ENCODE results near the gene ARHGAP11A.

The ARHGAP11A gene

DNA sequence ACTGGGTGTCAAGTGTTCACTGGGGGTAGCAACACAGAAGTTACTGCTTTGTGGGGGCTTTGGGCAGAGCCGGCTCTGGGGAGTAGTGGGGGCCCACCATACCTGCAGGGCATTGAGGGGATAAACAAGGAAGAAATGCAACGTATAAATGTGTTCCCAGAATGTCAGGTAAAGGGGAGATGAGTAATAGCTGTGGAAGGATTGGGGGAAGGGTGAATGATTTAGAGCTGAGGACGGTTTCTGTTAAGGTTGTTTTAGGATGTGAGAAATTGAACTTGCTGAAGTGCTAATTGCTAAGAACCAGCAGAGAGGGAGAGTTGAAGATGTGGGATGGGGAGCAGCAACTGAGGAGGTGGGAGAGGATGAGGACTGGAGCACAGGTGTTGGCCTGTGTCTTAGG, 36.9 kb downstream of the ARHGAP11A start:
- no peaks in the 10 kb centered on the region for H3K27me3 ChIP-seq (replicated peaks; ENCODE audit: control insufficient read depth, insufficient read depth, low read length, poor library complexity, severe bottlenecking)
- DNase-seq = no peak
- no peaks in the 10 kb centered on the region for H3K4me1 ChIP-seq (ENCODE audit: control insufficient read depth, insufficient read depth, low read length, poor library complexity, severe bottlenecking)
- no peaks in the 10 kb centered on the region for H3K36me3 ChIP-seq (ENCODE audit: control insufficient read depth, insufficient read depth, low read length)
- no peaks in the 10 kb centered on the region for H3K9me3 ChIP-seq (ENCODE audit: control insufficient read depth, low read length)
- H3K4me3 ChIP-seq (ENCODE audit: insufficient read depth, low read depth, low read length, poor library complexity, severe bottlenecking) = no peak overlapping the region
- H3K27ac ChIP-seq (ENCODE audit: insufficient read depth, low read length, poor library complexity, severe bottlenecking) = no peak overlapping the region

DNA sequence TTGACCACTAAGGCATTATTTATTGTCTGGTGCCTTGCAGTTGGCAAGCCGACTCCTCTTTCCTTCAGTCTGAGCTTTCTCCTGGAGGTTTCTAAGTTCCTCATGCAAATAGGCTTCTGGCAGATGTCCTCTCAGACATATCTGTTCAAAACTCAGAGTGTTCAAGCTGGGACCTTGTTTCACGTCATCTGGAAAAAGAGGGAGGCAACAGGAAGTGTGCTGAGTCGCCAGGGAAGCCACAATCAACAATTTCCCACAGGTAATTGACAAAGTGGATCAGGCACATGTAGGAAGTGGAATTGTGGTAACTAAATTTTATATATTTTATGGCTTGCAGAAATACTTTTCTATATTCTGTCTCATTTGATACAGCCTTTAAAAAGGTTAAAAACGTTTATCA, 40.8 kb downstream of the ARHGAP11A start:
- Histone ChIP-seq H3K27me3 (replicated peaks; ENCODE audit: control insufficient read depth, insufficient read depth, low read length, poor library complexity, severe bottlenecking) (no peaks in the 10 kb centered on the region), H3K9me3 (ENCODE audit: control insufficient read depth, low read length) (no peaks in the 10 kb centered on the region), H3K4me1 (ENCODE audit: control insufficient read depth, insufficient read depth, low read length, poor library complexity, severe bottlenecking) (no peaks in the 10 kb centered on the region), H3K4me3 (ENCODE audit: insufficient read depth, low read depth, low read length, poor library complexity, severe bottlenecking) (no peak overlapping the region), H3K36me3 (ENCODE audit: control insufficient read depth, insufficient read depth, low read length) (no peaks in the 10 kb centered on the region), H3K27ac (ENCODE audit: insufficient read depth, low read length, poor library complexity, severe bottlenecking) (no peak overlapping the region)
- no peak for DNase-seq

DNA sequence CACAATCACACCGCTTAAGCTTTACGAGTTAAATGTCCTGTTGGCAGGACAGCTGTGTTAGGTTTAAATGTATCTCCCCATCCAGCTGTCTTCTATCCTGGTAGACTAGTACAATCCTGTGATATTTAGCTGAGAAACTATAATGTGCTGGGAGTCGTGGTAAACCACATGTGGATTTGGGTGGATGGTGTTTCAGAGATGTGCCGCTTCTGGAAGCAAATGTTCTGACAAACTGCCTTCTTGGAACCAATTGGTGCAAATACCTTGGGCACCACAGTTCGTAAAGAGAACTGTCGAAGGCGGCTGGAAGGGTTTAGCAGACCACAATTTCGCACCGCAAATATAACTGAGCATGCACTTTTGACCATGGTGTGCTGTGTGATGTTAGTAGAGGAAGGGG, 41.2 kb downstream of the ARHGAP11A start:
- no peaks in the 10 kb centered on the region for H3K27me3 ChIP-seq (replicated peaks; ENCODE audit: control insufficient read depth, insufficient read depth, low read length, poor library complexity, severe bottlenecking)
- H3K27ac ChIP-seq (ENCODE audit: insufficient read depth, low read length, poor library complexity, severe bottlenecking) = no peak overlapping the region
- no peak overlapping the region for H3K4me3 ChIP-seq (ENCODE audit: insufficient read depth, low read depth, low read length, poor library complexity, severe bottlenecking)
- no peaks in the 10 kb centered on the region for H3K36me3 ChIP-seq (ENCODE audit: control insufficient read depth, insufficient read depth, low read length)
- no peak for DNase-seq
- H3K9me3 ChIP-seq (ENCODE audit: control insufficient read depth, low read length) = no peaks in the 10 kb centered on the region
- H3K4me1 ChIP-seq (ENCODE audit: control insufficient read depth, insufficient read depth, low read length, poor library complexity, severe bottlenecking) = no peaks in the 10 kb centered on the region

DNA sequence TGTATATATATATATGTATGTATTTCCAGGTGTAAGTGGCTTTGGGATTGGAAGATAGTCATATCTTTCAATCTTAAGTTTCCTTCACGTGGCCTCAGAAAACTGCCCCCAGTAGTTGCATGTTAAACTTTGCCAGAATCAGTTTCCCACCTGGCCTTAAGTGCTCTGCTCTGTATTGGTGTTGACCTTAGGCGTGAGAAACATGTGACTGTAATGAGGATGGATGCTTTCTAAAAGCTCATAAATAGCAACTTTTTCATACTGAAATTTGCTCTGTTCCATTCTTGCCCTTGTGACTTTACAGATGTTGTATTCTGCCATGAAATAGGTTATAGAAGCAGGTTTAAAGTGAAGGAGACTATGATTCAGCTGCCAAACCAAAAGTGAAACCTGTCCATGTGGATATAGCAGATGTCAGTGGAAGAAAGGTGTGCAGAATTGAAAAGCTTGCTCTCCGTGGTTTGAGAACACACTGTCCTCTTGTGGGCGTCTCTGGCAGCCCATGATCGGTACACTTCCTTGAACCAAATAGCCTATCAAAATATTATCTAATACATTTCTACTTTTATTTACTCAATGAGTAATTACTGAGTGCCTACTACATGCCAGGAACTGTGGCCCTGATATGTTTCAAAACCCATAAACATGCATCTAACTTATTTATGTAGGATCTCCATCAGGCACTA, 42.0 kb downstream of the ARHGAP11A start:
- no peaks in the 10 kb centered on the region for H3K9me3 ChIP-seq (ENCODE audit: control insufficient read depth, low read length)
- no peaks in the 10 kb centered on the region for H3K27me3 ChIP-seq (replicated peaks; ENCODE audit: control insufficient read depth, insufficient read depth, low read length, poor library complexity, severe bottlenecking)
- H3K4me1 ChIP-seq (ENCODE audit: control insufficient read depth, insufficient read depth, low read length, poor library complexity, severe bottlenecking) = no peaks in the 10 kb centered on the region
- no peaks in the 10 kb centered on the region for H3K36me3 ChIP-seq (ENCODE audit: control insufficient read depth, insufficient read depth, low read length)
- H3K27ac ChIP-seq (ENCODE audit: insufficient read depth, low read length, poor library complexity, severe bottlenecking) = no peak overlapping the region
- no peak overlapping the region for H3K4me3 ChIP-seq (ENCODE audit: insufficient read depth, low read depth, low read length, poor library complexity, severe bottlenecking)
- no peak for DNase-seq

DNA sequence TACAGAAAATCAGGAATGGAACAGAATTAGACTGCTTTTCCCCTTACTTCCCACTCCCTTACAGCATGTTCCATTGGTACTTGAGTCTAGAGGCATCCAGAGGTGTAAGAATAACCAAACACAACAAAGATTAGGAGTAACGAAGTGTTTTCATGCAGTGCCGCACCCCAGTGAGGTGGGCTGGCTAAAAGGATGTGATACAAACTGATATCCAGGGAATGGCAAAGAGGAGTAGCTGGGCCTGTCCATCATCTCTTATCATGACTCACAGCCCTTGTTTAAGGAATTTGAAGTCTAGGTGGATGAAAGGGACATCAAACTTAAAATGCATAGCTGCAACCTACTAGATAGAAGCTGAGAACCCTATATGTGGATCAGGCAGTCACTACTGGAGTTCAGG, 42.6 kb downstream of the ARHGAP11A start:
- H3K4me1 ChIP-seq (ENCODE audit: control insufficient read depth, insufficient read depth, low read length, poor library complexity, severe bottlenecking) = no peaks in the 10 kb centered on the region
- DNase-seq = no peak

DNA sequence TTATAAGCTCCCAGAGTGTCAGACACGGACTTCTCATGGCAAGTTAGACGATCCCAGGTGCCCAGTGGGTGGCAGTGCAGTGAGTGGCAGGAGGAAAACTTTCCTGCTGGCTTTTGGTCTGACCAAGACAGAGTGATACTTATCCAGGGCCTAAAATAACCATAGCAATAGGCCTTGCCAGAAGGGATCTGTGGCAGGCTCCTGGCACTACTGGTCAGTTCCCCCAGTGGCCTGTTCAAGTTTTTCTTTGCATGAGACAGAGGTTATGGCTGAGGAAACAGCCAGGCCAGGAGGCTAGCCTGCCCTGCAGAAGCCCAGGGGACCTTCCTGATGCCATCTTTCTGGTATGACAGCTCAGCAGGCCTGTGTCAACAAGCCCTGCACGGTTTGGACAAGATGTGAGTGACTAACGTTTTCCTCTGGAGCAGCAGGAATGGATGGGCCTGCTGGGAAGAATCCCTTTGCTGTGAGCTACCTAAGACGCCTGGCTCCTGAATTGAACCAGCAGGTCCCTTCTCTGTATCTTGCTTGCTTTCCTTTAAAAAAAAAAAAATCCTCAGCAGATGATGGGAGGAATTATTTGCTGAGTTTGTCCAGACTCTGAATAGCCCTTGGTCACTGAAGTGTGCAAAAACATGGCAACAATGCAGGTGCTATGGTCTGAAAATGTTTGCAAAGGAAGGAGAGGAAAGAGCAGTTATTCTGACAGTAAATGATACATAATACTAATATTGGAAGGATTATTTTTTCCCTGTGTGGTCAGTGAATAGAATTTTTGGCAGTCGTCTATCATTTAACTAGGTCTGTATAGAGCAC, 44.2 kb downstream of the ARHGAP11A start:
- H3K36me3 ChIP-seq (ENCODE audit: control insufficient read depth, insufficient read depth, low read length) = no peaks in the 10 kb centered on the region
- no peak overlapping the region for H3K27ac ChIP-seq (ENCODE audit: insufficient read depth, low read length, poor library complexity, severe bottlenecking)
- H3K9me3 ChIP-seq (ENCODE audit: control insufficient read depth, low read length) = no peaks in the 10 kb centered on the region
- DNase-seq = no peak
- no peaks in the 10 kb centered on the region for H3K27me3 ChIP-seq (replicated peaks; ENCODE audit: control insufficient read depth, insufficient read depth, low read length, poor library complexity, severe bottlenecking)
- no peaks in the 10 kb centered on the region for H3K4me1 ChIP-seq (ENCODE audit: control insufficient read depth, insufficient read depth, low read length, poor library complexity, severe bottlenecking)
- no peak overlapping the region for H3K4me3 ChIP-seq (ENCODE audit: insufficient read depth, low read depth, low read length, poor library complexity, severe bottlenecking)

More for the DNA sequence above, 42.6 kb downstream of the ARHGAP11A start:
- Histone ChIP-seq H3K36me3 (ENCODE audit: control insufficient read depth, insufficient read depth, low read length) (no peaks in the 10 kb centered on the region), H3K27me3 (replicated peaks; ENCODE audit: control insufficient read depth, insufficient read depth, low read length, poor library complexity, severe bottlenecking) (no peaks in the 10 kb centered on the region), H3K9me3 (ENCODE audit: control insufficient read depth, low read length) (no peaks in the 10 kb centered on the region), H3K27ac (ENCODE audit: insufficient read depth, low read length, poor library complexity, severe bottlenecking) (no peak overlapping the region), H3K4me3 (ENCODE audit: insufficient read depth, low read depth, low read length, poor library complexity, severe bottlenecking) (no peak overlapping the region)

DNA sequence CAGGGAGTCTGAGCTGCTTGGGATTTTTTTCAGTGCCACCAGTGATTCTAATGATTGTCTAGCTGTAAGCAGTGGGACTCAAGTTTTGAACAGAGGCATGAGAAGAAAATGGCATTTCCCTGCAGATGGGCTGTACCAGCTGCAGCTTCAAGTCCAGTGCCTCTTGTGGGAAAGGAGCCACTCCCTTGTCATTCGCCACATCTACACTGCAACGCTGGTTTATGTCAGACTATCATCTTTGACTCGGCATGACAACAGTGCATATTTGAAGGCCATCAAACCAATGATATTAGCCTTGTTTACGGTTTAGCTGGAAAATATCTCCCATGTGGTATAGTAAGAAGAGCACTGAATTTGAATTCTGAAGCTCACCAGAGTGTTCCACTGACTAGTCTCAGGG, 48.4 kb downstream of the ARHGAP11A start:
- no peaks in the 10 kb centered on the region for H3K36me3 ChIP-seq (ENCODE audit: control insufficient read depth, insufficient read depth, low read length)
- H3K27ac ChIP-seq (ENCODE audit: insufficient read depth, low read length, poor library complexity, severe bottlenecking) = no peak overlapping the region
- H3K9me3 ChIP-seq (ENCODE audit: control insufficient read depth, low read length) = no peaks in the 10 kb centered on the region

DNA sequence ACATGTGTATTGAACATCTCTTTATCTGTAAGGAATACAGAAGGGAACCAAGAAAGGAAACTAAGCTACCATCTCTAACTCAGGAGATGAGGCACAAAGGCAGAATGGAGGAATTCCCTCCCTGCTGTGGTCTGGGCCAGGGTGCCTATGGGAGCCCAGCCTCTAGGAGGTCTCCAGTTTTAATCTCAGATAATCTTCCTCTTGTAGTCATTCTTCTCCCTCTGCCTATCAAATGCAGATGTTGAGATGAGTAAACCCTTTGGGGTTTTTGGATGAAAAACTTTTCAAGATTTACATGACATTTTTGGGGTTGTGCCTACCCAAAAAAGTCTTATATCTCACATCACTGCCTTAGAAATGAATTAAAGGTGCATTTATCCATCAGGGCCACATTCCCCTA, 49.5 kb downstream of the ARHGAP11A start:
- Histone ChIP-seq H3K9me3 (ENCODE audit: control insufficient read depth, low read length) (no peaks in the 10 kb centered on the region), H3K36me3 (ENCODE audit: control insufficient read depth, insufficient read depth, low read length) (no peaks in the 10 kb centered on the region), H3K4me1 (ENCODE audit: control insufficient read depth, insufficient read depth, low read length, poor library complexity, severe bottlenecking) (no peaks in the 10 kb centered on the region), H3K4me3 (ENCODE audit: insufficient read depth, low read depth, low read length, poor library complexity, severe bottlenecking) (no peak overlapping the region), H3K27me3 (replicated peaks; ENCODE audit: control insufficient read depth, insufficient read depth, low read length, poor library complexity, severe bottlenecking) (no peaks in the 10 kb centered on the region), H3K27ac (ENCODE audit: insufficient read depth, low read length, poor library complexity, severe bottlenecking) (no peak overlapping the region)
- DNase-seq = no peak

More for the DNA sequence above, 48.4 kb downstream of the ARHGAP11A start:
- no peak for DNase-seq
- Histone ChIP-seq H3K4me3 (ENCODE audit: insufficient read depth, low read depth, low read length, poor library complexity, severe bottlenecking) (no peak overlapping the region), H3K4me1 (ENCODE audit: control insufficient read depth, insufficient read depth, low read length, poor library complexity, severe bottlenecking) (no peaks in the 10 kb centered on the region), H3K27me3 (replicated peaks; ENCODE audit: control insufficient read depth, insufficient read depth, low read length, poor library complexity, severe bottlenecking) (no peaks in the 10 kb centered on the region)

DNA sequence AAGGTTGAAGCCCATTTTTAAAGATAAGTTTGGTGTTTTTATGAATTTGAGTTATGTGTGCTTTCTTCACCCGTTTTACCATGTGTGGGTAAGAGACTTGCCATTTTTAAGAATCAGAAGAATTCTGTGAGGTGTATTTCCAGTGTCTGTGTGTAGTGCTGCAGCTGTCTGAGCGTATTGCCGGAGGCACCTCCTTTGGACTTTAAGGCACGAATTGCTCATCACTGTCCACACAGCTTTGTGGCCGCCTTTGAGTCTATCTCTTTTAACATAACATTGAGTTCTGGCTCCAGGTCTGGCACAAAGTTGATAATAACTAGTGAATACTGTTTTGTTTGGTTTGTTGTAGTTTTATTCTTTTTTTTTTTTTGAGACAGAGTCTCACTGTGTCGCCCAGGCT, 52.0 kb downstream of the ARHGAP11A start:
- H3K9me3 ChIP-seq (ENCODE audit: control insufficient read depth, low read length) = no peaks in the 10 kb centered on the region
- H3K27ac ChIP-seq (ENCODE audit: insufficient read depth, low read length, poor library complexity, severe bottlenecking) = no peak overlapping the region
- H3K27me3 ChIP-seq (replicated peaks; ENCODE audit: control insufficient read depth, insufficient read depth, low read length, poor library complexity, severe bottlenecking) = no peaks in the 10 kb centered on the region
- no peaks in the 10 kb centered on the region for H3K4me1 ChIP-seq (ENCODE audit: control insufficient read depth, insufficient read depth, low read length, poor library complexity, severe bottlenecking)
- H3K36me3 ChIP-seq (ENCODE audit: control insufficient read depth, insufficient read depth, low read length) = no peaks in the 10 kb centered on the region
- no peak for DNase-seq
- no peak overlapping the region for H3K4me3 ChIP-seq (ENCODE audit: insufficient read depth, low read depth, low read length, poor library complexity, severe bottlenecking)

DNA sequence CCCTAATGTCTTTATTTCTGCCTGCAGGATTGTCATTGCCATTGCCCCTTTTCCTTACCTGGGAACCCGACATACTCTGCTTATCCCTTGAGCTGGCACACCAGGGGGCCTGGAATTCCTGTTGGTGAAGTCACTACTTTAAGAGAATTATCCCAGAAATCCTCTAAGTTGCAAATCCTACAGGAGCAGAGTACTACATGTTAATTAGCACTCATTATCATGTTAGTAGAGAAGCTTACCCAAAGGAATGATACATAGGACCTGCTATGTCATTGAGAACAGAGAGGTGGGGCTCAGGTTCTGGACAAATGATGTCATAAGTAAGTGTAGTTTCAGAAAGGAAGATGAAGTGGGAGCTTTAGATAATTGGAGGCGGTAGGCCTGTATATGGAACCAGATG, 53.6 kb downstream of the ARHGAP11A start:
- no peaks in the 10 kb centered on the region for H3K9me3 ChIP-seq (ENCODE audit: control insufficient read depth, low read length)
- H3K36me3 ChIP-seq (ENCODE audit: control insufficient read depth, insufficient read depth, low read length) = no peaks in the 10 kb centered on the region
- DNase-seq = no peak
- H3K27ac ChIP-seq (ENCODE audit: insufficient read depth, low read length, poor library complexity, severe bottlenecking) = no peak overlapping the region
- no peak overlapping the region for H3K4me3 ChIP-seq (ENCODE audit: insufficient read depth, low read depth, low read length, poor library complexity, severe bottlenecking)
- no peaks in the 10 kb centered on the region for H3K4me1 ChIP-seq (ENCODE audit: control insufficient read depth, insufficient read depth, low read length, poor library complexity, severe bottlenecking)
- H3K27me3 ChIP-seq (replicated peaks; ENCODE audit: control insufficient read depth, insufficient read depth, low read length, poor library complexity, severe bottlenecking) = no peaks in the 10 kb centered on the region

All from effector memory CD4-positive, alpha-beta T cell (primary cell).